ENCODE data around the gene IVNS1ABP. TPM values are rescaled to one million over a fixed set of nuclear protein-coding genes. Genes with fewer than 3 reads are reported as not detected.
"Not testable (repeated sequence)": the region's sequence is repeated elsewhere in the genome, so short reads cannot be mapped to it uniquely, and the experiment has no call there.

The IVNS1ABP gene
- total and polyA plus RNA-seq, 4 donors = 39.3 to 218 (median 114) TPM

DNA sequence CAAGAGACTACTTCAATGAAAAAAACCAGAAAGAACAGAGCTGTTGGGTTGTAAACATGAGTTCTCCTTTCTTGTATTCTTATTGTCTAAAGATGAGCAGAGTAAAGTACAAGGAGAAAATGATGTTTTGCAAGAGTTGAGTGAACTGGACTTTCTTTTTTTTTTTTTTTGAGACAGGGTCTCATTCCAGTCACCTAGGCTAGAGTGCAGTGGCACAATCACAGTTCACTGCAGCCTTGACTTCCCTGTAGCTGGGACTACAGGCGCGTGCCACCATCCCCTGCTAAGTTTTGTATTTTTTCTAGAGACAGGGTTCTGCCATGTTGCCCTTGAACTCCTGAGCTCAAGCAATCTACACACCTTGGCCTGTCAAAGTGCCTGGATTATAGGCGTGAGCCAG lies 7.1 kb upstream of the IVNS1ABP start:
- H3K27ac ChIP-seq (ENCODE audit: low read depth in 1 of 2, low read length in 1 of 2) = no peak overlapping the region
- H3K36me3 ChIP-seq (ENCODE audit: control insufficient read depth in 4 of 4, insufficient read depth in 4 of 4, low read length in 4 of 4) = no peaks in the 10 kb centered on the region
- ATAC-seq (ENCODE audit: insufficient read depth, low FRiP score) (no peak), DNase-seq (no peak)
- TF ChIP-seq, protein P1, sequence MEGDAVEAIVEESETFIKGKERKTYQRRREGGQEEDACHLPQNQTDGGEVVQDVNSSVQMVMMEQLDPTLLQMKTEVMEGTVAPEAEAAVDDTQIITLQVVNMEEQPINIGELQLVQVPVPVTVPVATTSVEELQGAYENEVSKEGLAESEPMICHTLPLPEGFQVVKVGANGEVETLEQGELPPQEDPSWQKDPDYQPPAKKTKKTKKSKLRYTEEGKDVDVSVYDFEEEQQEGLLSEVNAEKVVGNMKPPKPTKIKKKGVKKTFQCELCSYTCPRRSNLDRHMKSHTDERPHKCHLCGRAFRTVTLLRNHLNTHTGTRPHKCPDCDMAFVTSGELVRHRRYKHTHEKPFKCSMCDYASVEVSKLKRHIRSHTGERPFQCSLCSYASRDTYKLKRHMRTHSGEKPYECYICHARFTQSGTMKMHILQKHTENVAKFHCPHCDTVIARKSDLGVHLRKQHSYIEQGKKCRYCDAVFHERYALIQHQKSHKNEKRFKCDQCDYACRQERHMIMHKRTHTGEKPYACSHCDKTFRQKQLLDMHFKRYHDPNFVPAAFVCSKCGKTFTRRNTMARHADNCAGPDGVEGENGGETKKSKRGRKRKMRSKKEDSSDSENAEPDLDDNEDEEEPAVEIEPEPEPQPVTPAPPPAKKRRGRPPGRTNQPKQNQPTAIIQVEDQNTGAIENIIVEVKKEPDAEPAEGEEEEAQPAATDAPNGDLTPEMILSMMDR (IDR thresholded peaks at IDR 0.05; ENCODE audit: control extremely low read depth, extremely low read depth) = no peak
- no peak overlapping the region for H3K9ac ChIP-seq (ENCODE audit: insufficient read depth in 1 of 2, low read length in 2 of 2)
- 98 to 100% methylated on average over 3 of the region's 3 CpGs for WGBS, 2 donors
- no peak overlapping the region for H3K4me3 ChIP-seq
- no peaks in the 10 kb centered on the region for H3K27me3 ChIP-seq (ENCODE audit: control insufficient read depth in 3 of 3, insufficient read depth in 3 of 3, low read length in 2 of 3)
- no peaks in the 10 kb centered on the region for H3K9me3 ChIP-seq (ENCODE audit: control insufficient read depth in 4 of 4, insufficient read depth in 3 of 4, low read length in 3 of 4)
- H3K4me1 ChIP-seq (ENCODE audit: control insufficient read depth in 5 of 5, insufficient read depth in 5 of 5, low read length in 5 of 5) = peaks cover 0 to under 1% (median 0%) of the 10 kb centered on the region in 5 donors

DNA sequence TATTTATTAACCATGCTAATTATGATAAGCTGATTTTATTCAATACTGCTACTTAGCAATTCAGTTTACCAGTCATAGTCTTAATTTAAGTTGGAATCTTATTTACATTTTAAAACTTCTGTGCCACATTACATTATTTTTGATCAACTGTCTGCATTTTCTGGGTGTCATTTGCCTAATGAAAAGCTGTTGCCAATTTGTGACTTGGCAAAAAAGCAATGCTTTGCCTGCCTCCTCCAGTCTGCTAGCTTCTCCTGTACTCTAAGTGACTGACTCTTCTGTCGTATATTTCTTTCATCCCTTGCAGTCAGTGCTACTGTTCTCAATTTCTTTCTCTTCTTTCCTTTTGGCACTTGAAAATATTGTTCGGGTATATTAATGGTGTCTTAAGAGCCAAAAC lies 5.6 kb upstream of the IVNS1ABP start:
- Histone ChIP-seq H3K27ac (ENCODE audit: low read depth in 1 of 2, low read length in 1 of 2) (no peak overlapping the region), H3K9ac (ENCODE audit: insufficient read depth in 1 of 2, low read length in 2 of 2) (no peak overlapping the region), H3K9me3 (ENCODE audit: control insufficient read depth in 4 of 4, insufficient read depth in 3 of 4, low read length in 3 of 4) (no peaks in the 10 kb centered on the region), H3K4me3 (no peak overlapping the region), H3K27me3 (ENCODE audit: control insufficient read depth in 3 of 3, insufficient read depth in 3 of 3, low read length in 2 of 3) (no peaks in the 10 kb centered on the region), H3K36me3 (ENCODE audit: control insufficient read depth in 4 of 4, insufficient read depth in 4 of 4, low read length in 4 of 4) (no peaks in the 10 kb centered on the region), H3K4me1 (ENCODE audit: control insufficient read depth in 5 of 5, insufficient read depth in 5 of 5, low read length in 5 of 5) (peaks cover 0 to 12% (median 0%) of the 10 kb centered on the region in 5 donors)
- DNase-seq (no peak), ATAC-seq (ENCODE audit: insufficient read depth, low FRiP score) (no peak)
- WGBS, 2 donors = 87 to 92% methylated on average over 2 of the region's 2 CpGs
- TF ChIP-seq, protein P1 (IDR thresholded peaks at IDR 0.05; ENCODE audit: control extremely low read depth, extremely low read depth) = no peak

DNA sequence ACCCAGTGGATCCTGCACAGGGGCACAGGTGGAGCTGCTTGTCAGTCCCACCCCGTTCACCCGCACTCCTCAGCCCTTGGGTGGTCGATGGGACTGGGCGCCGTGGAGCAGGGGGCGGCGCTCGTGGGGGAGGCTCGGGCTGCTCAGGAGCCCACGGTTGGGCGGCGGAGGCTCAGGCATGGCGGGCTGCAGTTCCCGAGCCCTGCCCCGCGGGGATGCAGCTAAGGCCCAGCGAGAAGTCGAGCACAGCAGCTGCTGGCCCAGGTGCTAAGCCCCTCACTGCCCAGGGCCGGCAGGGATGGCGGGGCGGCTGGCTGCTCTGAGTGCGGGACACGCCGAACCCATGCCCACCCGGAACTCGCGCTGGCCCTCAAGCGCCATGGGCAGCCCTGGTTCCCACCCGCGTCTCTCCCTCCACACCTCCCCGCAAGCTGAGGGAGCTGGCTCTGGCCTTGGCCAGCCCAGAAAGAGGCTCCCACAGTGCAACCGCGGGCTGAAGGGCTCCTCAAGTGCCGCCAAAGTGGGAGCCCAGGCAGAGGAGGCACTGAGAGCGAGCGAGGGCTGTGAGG lies 4.7 kb upstream of the IVNS1ABP start:
- WGBS, 2 donors = 98 to 99% methylated on average over 28 to 36 of the region's 36 CpGs
- not testable (repeated sequence) for H3K9me3 ChIP-seq (ENCODE audit: control insufficient read depth in 4 of 4, insufficient read depth in 3 of 4, low read length in 3 of 4); H3K4me3 ChIP-seq; H3K36me3 ChIP-seq (ENCODE audit: control insufficient read depth in 4 of 4, insufficient read depth in 4 of 4, low read length in 4 of 4); H3K27ac ChIP-seq (ENCODE audit: low read depth in 1 of 2, low read length in 1 of 2); ATAC-seq (ENCODE audit: insufficient read depth, low FRiP score); DNase-seq; H3K27me3 ChIP-seq (ENCODE audit: control insufficient read depth in 3 of 3, insufficient read depth in 3 of 3, low read length in 2 of 3); H3K9ac ChIP-seq (ENCODE audit: insufficient read depth in 1 of 2, low read length in 2 of 2)
- H3K4me1 ChIP-seq (ENCODE audit: control insufficient read depth in 5 of 5, insufficient read depth in 5 of 5, low read length in 5 of 5) = peaks cover 0 to 12% (median 0%) of the 10 kb centered on the region in 5 donors

DNA sequence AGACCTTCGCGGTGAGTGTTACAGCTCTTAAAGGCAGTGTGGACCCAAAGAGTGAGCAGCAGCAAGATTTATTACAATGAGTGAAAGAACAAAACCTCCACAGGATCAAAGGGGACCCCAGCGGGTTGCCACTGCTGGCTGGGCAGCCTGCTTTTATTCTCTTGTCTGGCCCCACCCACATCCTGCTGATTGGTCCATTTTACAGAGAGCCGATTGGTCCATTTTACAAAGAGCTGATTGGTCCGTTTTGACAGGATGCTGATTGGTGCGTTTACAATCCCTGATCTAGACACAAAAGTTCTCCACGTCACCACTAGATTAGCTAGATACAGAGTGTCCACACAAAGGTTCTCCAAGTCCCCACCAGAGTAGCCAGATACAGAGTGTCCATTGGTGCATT lies 4.1 kb upstream of the IVNS1ABP start:
- WGBS, 2 donors = 98 to 99% methylated on average over 7 of the region's 7 CpGs
- H3K27me3 ChIP-seq (ENCODE audit: control insufficient read depth in 3 of 3, insufficient read depth in 3 of 3, low read length in 2 of 3); DNase-seq; H3K4me3 ChIP-seq; H3K27ac ChIP-seq (ENCODE audit: low read depth in 1 of 2, low read length in 1 of 2); H3K9me3 ChIP-seq (ENCODE audit: control insufficient read depth in 4 of 4, insufficient read depth in 3 of 4, low read length in 3 of 4); H3K36me3 ChIP-seq (ENCODE audit: control insufficient read depth in 4 of 4, insufficient read depth in 4 of 4, low read length in 4 of 4); ATAC-seq (ENCODE audit: insufficient read depth, low FRiP score); H3K9ac ChIP-seq (ENCODE audit: insufficient read depth in 1 of 2, low read length in 2 of 2): not testable (repeated sequence)
- H3K4me1 ChIP-seq (ENCODE audit: control insufficient read depth in 5 of 5, insufficient read depth in 5 of 5, low read length in 5 of 5) = peaks cover 0 to 12% (median 0%) of the 10 kb centered on the region in 5 donors

Measured in lung (tissue), 12 donors.